ENCODE results near the gene DESI1.
A peak's percentile ranks its signal among the peaks of the same experiment; 100 is the strongest.
"Not testable (repeated sequence)": the region's sequence is repeated elsewhere in the genome, so short reads cannot be mapped to it uniquely, and the experiment has no call there.

The DESI1 gene

GRCh38 chr22:41582694-41583093, 38.1 kb downstream of the DESI1 start:
- no peak for DNase-seq

GRCh38 chr22:41579997-41580355, 40.9 kb downstream of the DESI1 start:
- DNase-seq = no peak

- DNase-seq = no peak
Observed at GRCh38 chr22:41579297-41579996, 41.4 kb downstream of the DESI1 start.

- no peak for DNase-seq
Observed at GRCh38 chr22:41578818-41579217, 42.0 kb downstream of the DESI1 start.

- no peak for DNase-seq
Observed at GRCh38 chr22:41578114-41578513, 42.7 kb downstream of the DESI1 start.

- DNase-seq = peak; percentile 38 to 61 (median 46)
Observed at GRCh38 chr22:41576877-41577276, 44.0 kb downstream of the DESI1 start.

GRCh38 chr22:41575533-41575932, 45.3 kb downstream of the DESI1 start:
- DNase-seq = no peak

GRCh38 chr22:41574847-41575381, 45.9 kb downstream of the DESI1 start:
- DNase-seq = no peak

- no peak for DNase-seq
Observed at GRCh38 chr22:41573677-41574076, 47.2 kb downstream of the DESI1 start.

GRCh38 chr22:41572305-41572704, 48.5 kb downstream of the DESI1 start:
- DNase-seq = not testable (repeated sequence)

- DNase-seq = no peak
Observed at GRCh38 chr22:41571786-41572185, 49.1 kb downstream of the DESI1 start.

- DNase-seq = no peak
Observed at GRCh38 chr22:41570221-41570620, 50.6 kb downstream of the DESI1 start.

- no peak for DNase-seq
Observed at GRCh38 chr22:41568811-41569210, 52.0 kb downstream of the DESI1 start.

- DNase-seq = no peak
Observed at GRCh38 chr22:41567512-41567768, 53.4 kb downstream of the DESI1 start.

- DNase-seq = peak in 1 of 4 experiments; percentile 14
Observed at GRCh38 chr22:41565403-41566054, 55.3 kb downstream of the DESI1 start.

- no peak for DNase-seq
Observed at GRCh38 chr22:41564563-41564962, 56.3 kb downstream of the DESI1 start.

GRCh38 chr22:41563051-41563711, 57.7 kb downstream of the DESI1 start:
- no peak for DNase-seq

GRCh38 chr22:41562461-41562860, 58.4 kb downstream of the DESI1 start:
- no peak for DNase-seq

- no peak for DNase-seq
Observed at GRCh38 chr22:41561788-41562187, 59.1 kb downstream of the DESI1 start.

- DNase-seq = no peak
Observed at GRCh38 chr22:41561335-41561734, 59.5 kb downstream of the DESI1 start.

- DNase-seq = no peak
Observed at GRCh38 chr22:41560095-41560471, 60.8 kb downstream of the DESI1 start.

GRCh38 chr22:41558241-41558630, 62.6 kb downstream of the DESI1 start:
- not testable (repeated sequence) for DNase-seq

- peak; percentile 8 to 25 (median 15) for DNase-seq
Observed at GRCh38 chr22:41557401-41558240, 63.2 kb downstream of the DESI1 start.

All from suppressor macrophage (primary cell).